ENCODE data around the gene CTNNA3.

The CTNNA3 gene

DNA sequence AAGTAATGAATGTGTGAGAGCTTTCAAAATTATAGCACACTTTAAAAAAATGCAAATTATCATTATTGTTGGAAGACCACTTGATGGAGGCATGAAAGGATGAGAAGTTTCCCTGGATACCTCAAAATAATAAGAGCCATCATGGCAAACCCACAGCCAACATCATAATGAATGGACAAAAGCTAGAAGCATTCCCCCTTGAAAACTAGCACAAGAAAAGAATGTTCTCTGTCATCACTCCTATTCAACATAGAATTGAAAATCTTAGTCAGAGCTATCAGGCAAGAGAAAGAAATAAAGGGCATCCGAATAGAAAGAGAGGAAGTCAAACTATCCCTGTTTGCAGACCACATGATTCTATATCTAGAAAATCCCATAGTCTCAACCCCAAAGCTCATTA, 1657.4 kb downstream of the CTNNA3 start:
- Histone ChIP-seq H3K4me3 (ENCODE audit: low read length in 2 of 2) (no peak overlapping the region), H3K27me3 (ENCODE audit: control insufficient read depth in 2 of 2, insufficient read depth in 2 of 2, low read length in 2 of 2) (no peaks in the 10 kb centered on the region), H3K4me1 (ENCODE audit: control insufficient read depth in 2 of 2, insufficient read depth in 2 of 2, low read length in 2 of 2) (no peaks in the 10 kb centered on the region), H3K9ac (ENCODE audit: low read depth in 1 of 2, low read length in 2 of 2) (no peak overlapping the region), H3K36me3 (ENCODE audit: control insufficient read depth in 2 of 2, insufficient read depth in 2 of 2, low read length in 2 of 2) (no peaks in the 10 kb centered on the region), H3K27ac (ENCODE audit: low read depth in 2 of 2, low read length in 2 of 2) (no peak overlapping the region), H3K9me3 (ENCODE audit: control insufficient read depth in 2 of 2, low read length in 2 of 2) (no peaks in the 10 kb centered on the region)

GRCh38 chr10:66026321-66026720, 1669.7 kb downstream of the CTNNA3 start:
- Histone ChIP-seq H3K27me3 (ENCODE audit: control insufficient read depth in 2 of 2, insufficient read depth in 2 of 2, low read length in 2 of 2) (no peaks in the 10 kb centered on the region), H3K27ac (ENCODE audit: low read depth in 2 of 2, low read length in 2 of 2) (no peak overlapping the region), H3K9me3 (ENCODE audit: control insufficient read depth in 2 of 2, low read length in 2 of 2) (no peaks in the 10 kb centered on the region), H3K4me1 (ENCODE audit: control insufficient read depth in 2 of 2, insufficient read depth in 2 of 2, low read length in 2 of 2) (no peaks in the 10 kb centered on the region), H3K4me3 (ENCODE audit: low read length in 2 of 2) (no peak overlapping the region), H3K9ac (ENCODE audit: low read depth in 1 of 2, low read length in 2 of 2) (no peak overlapping the region), H3K36me3 (ENCODE audit: control insufficient read depth in 2 of 2, insufficient read depth in 2 of 2, low read length in 2 of 2) (no peaks in the 10 kb centered on the region)

GRCh38 chr10:66025186-66025585, 1670.8 kb downstream of the CTNNA3 start:
- H3K4me3 ChIP-seq (ENCODE audit: low read length in 2 of 2), result no peak overlapping the region
- H3K27me3 ChIP-seq (ENCODE audit: control insufficient read depth in 2 of 2, insufficient read depth in 2 of 2, low read length in 2 of 2), result no peaks in the 10 kb centered on the region
- no peaks in the 10 kb centered on the region for H3K4me1 ChIP-seq (ENCODE audit: control insufficient read depth in 2 of 2, insufficient read depth in 2 of 2, low read length in 2 of 2)
- H3K27ac ChIP-seq (ENCODE audit: low read depth in 2 of 2, low read length in 2 of 2), result no peak overlapping the region
- no peaks in the 10 kb centered on the region for H3K36me3 ChIP-seq (ENCODE audit: control insufficient read depth in 2 of 2, insufficient read depth in 2 of 2, low read length in 2 of 2)
- H3K9ac ChIP-seq (ENCODE audit: low read depth in 1 of 2, low read length in 2 of 2), result no peak overlapping the region
- no peaks in the 10 kb centered on the region for H3K9me3 ChIP-seq (ENCODE audit: control insufficient read depth in 2 of 2, low read length in 2 of 2)

DNA sequence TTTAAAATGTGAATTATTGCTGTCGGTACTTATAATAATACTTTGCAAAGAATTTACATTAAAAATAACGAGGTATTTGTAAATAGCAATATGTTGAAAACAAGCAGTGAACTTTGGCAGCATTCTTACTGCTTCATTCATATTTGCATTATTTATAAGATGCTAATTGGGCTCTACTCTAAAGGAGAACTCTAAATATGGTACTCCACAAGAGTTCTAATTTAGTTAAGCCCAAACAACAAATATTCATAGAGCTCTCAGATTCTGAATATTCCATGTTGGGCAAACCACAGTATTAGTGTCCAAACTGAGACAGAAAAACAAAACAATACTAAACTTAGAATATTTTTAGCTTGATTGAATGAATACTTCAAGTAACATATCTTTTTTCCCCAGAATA, 1674.6 kb downstream of the CTNNA3 start:
- Histone ChIP-seq H3K27me3 (ENCODE audit: control insufficient read depth in 2 of 2, insufficient read depth in 2 of 2, low read length in 2 of 2) (no peaks in the 10 kb centered on the region), H3K4me1 (ENCODE audit: control insufficient read depth in 2 of 2, insufficient read depth in 2 of 2, low read length in 2 of 2) (no peaks in the 10 kb centered on the region), H3K4me3 (ENCODE audit: low read length in 2 of 2) (no peak overlapping the region), H3K27ac (ENCODE audit: low read depth in 2 of 2, low read length in 2 of 2) (no peak overlapping the region), H3K9ac (ENCODE audit: low read depth in 1 of 2, low read length in 2 of 2) (no peak overlapping the region), H3K36me3 (ENCODE audit: control insufficient read depth in 2 of 2, insufficient read depth in 2 of 2, low read length in 2 of 2) (no peaks in the 10 kb centered on the region), H3K9me3 (ENCODE audit: control insufficient read depth in 2 of 2, low read length in 2 of 2) (no peaks in the 10 kb centered on the region)

DNA sequence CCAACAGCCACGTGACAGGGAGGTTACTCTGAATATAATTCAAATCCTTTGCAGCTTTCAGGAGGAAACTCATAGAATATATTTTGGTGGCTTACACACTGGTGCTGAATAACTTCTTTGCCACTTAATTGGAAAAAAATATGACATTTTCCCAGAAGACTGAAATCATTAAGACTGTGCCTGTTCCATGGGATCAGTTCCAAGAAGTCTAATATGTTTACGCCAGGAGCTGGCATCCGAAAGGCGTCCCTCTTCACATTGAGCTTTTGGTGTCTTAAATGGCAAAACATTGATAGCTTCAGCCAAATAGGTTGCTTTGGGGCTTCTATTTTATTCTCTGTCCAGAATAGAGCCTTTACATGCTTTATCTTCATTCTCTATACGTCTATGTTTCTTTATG, 1687.8 kb downstream of the CTNNA3 start:
- no peaks in the 10 kb centered on the region for H3K36me3 ChIP-seq (ENCODE audit: control insufficient read depth in 2 of 2, insufficient read depth in 2 of 2, low read length in 2 of 2)
- no peaks in the 10 kb centered on the region for H3K4me1 ChIP-seq (ENCODE audit: control insufficient read depth in 2 of 2, insufficient read depth in 2 of 2, low read length in 2 of 2)
- H3K27ac ChIP-seq (ENCODE audit: low read depth in 2 of 2, low read length in 2 of 2), result no peak overlapping the region
- no peak overlapping the region for H3K9ac ChIP-seq (ENCODE audit: low read depth in 1 of 2, low read length in 2 of 2)
- H3K9me3 ChIP-seq (ENCODE audit: control insufficient read depth in 2 of 2, low read length in 2 of 2), result no peaks in the 10 kb centered on the region
- no peaks in the 10 kb centered on the region for H3K27me3 ChIP-seq (ENCODE audit: control insufficient read depth in 2 of 2, insufficient read depth in 2 of 2, low read length in 2 of 2)
- H3K4me3 ChIP-seq (ENCODE audit: low read length in 2 of 2), result no peak overlapping the region

DNA sequence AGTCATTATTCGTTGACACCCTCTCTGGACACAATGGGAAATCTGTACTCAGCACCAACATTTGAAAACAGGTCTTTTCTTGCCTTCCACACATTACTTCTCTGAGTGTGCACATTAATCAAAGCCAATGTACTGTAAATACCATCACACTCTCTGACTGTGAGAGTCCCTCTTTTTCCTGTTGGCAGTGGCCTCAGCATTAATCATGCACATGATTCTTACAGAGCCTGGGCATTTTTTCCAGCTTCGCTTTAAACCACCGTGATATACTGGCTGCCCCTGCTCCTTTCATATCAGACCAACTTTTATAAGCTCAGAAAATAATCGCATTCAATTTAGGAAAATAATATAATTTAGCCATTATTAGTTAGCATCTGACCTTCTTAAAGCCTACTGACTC, 1689.6 kb downstream of the CTNNA3 start:
- Histone ChIP-seq H3K4me1 (ENCODE audit: control insufficient read depth in 2 of 2, insufficient read depth in 2 of 2, low read length in 2 of 2) (no peaks in the 10 kb centered on the region), H3K9me3 (ENCODE audit: control insufficient read depth in 2 of 2, low read length in 2 of 2) (no peaks in the 10 kb centered on the region), H3K27ac (ENCODE audit: low read depth in 2 of 2, low read length in 2 of 2) (no peak overlapping the region), H3K9ac (ENCODE audit: low read depth in 1 of 2, low read length in 2 of 2) (no peak overlapping the region), H3K4me3 (ENCODE audit: low read length in 2 of 2) (no peak overlapping the region), H3K36me3 (ENCODE audit: control insufficient read depth in 2 of 2, insufficient read depth in 2 of 2, low read length in 2 of 2) (no peaks in the 10 kb centered on the region), H3K27me3 (ENCODE audit: control insufficient read depth in 2 of 2, insufficient read depth in 2 of 2, low read length in 2 of 2) (no peaks in the 10 kb centered on the region)

- Histone ChIP-seq H3K9ac (ENCODE audit: low read depth in 1 of 2, low read length in 2 of 2) (no peak overlapping the region), H3K4me3 (ENCODE audit: low read length in 2 of 2) (no peak overlapping the region), H3K27me3 (ENCODE audit: control insufficient read depth in 2 of 2, insufficient read depth in 2 of 2, low read length in 2 of 2) (no peaks in the 10 kb centered on the region), H3K36me3 (ENCODE audit: control insufficient read depth in 2 of 2, insufficient read depth in 2 of 2, low read length in 2 of 2) (no peaks in the 10 kb centered on the region), H3K9me3 (ENCODE audit: control insufficient read depth in 2 of 2, low read length in 2 of 2) (peaks cover 0 to 3% of the 10 kb centered on the region in 2 donors), H3K27ac (ENCODE audit: low read depth in 2 of 2, low read length in 2 of 2) (no peak overlapping the region), H3K4me1 (ENCODE audit: control insufficient read depth in 2 of 2, insufficient read depth in 2 of 2, low read length in 2 of 2) (no peaks in the 10 kb centered on the region)
Measured at GRCh38 chr10:65993451-65993850, 1702.5 kb downstream of the CTNNA3 start.

- Histone ChIP-seq H3K27ac (ENCODE audit: low read depth in 2 of 2, low read length in 2 of 2) (no peak overlapping the region), H3K27me3 (ENCODE audit: control insufficient read depth in 2 of 2, insufficient read depth in 2 of 2, low read length in 2 of 2) (no peaks in the 10 kb centered on the region), H3K4me3 (ENCODE audit: low read length in 2 of 2) (no peak overlapping the region), H3K9me3 (ENCODE audit: control insufficient read depth in 2 of 2, low read length in 2 of 2) (no peaks in the 10 kb centered on the region), H3K36me3 (ENCODE audit: control insufficient read depth in 2 of 2, insufficient read depth in 2 of 2, low read length in 2 of 2) (no peaks in the 10 kb centered on the region), H3K9ac (ENCODE audit: low read depth in 1 of 2, low read length in 2 of 2) (no peak overlapping the region), H3K4me1 (ENCODE audit: control insufficient read depth in 2 of 2, insufficient read depth in 2 of 2, low read length in 2 of 2) (no peaks in the 10 kb centered on the region)
Measured at GRCh38 chr10:65968871-65969270, 1727.1 kb downstream of the CTNNA3 start.

DNA sequence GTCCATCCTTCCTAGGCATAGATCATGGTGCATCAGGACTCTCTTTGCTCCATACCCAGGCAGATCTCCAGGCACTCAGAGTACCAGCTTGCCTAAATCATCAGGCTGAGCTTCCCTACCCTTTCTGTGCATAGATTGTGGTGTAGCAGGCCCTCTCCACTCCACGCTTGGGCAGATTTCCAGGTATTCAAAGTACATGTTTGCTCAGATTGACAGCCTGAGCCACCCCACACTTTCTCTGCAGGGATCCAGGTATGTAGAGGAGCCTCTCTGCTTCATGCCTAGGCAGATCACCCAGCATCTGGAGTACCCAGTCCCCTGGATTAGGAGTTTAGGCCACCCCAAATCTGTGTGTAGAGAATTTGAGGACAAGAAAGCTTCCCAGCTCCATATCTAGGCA, 1727.6 kb downstream of the CTNNA3 start:
- Histone ChIP-seq H3K9ac (ENCODE audit: low read depth in 1 of 2, low read length in 2 of 2) (no peak overlapping the region), H3K36me3 (ENCODE audit: control insufficient read depth in 2 of 2, insufficient read depth in 2 of 2, low read length in 2 of 2) (no peaks in the 10 kb centered on the region), H3K4me1 (ENCODE audit: control insufficient read depth in 2 of 2, insufficient read depth in 2 of 2, low read length in 2 of 2) (no peaks in the 10 kb centered on the region), H3K27me3 (ENCODE audit: control insufficient read depth in 2 of 2, insufficient read depth in 2 of 2, low read length in 2 of 2) (no peaks in the 10 kb centered on the region), H3K4me3 (ENCODE audit: low read length in 2 of 2) (no peak overlapping the region), H3K9me3 (ENCODE audit: control insufficient read depth in 2 of 2, low read length in 2 of 2) (no peaks in the 10 kb centered on the region), H3K27ac (ENCODE audit: low read depth in 2 of 2, low read length in 2 of 2) (no peak overlapping the region)

- Histone ChIP-seq H3K4me3 (ENCODE audit: low read length in 2 of 2) (no peak overlapping the region), H3K36me3 (ENCODE audit: control insufficient read depth in 2 of 2, insufficient read depth in 2 of 2, low read length in 2 of 2) (no peaks in the 10 kb centered on the region), H3K27me3 (ENCODE audit: control insufficient read depth in 2 of 2, insufficient read depth in 2 of 2, low read length in 2 of 2) (no peaks in the 10 kb centered on the region), H3K4me1 (ENCODE audit: control insufficient read depth in 2 of 2, insufficient read depth in 2 of 2, low read length in 2 of 2) (no peaks in the 10 kb centered on the region), H3K9ac (ENCODE audit: low read depth in 1 of 2, low read length in 2 of 2) (no peak overlapping the region), H3K27ac (ENCODE audit: low read depth in 2 of 2, low read length in 2 of 2) (no peak overlapping the region), H3K9me3 (ENCODE audit: control insufficient read depth in 2 of 2, low read length in 2 of 2) (no peaks in the 10 kb centered on the region)
Measured at GRCh38 chr10:65964205-65964604, 1731.8 kb downstream of the CTNNA3 start.

DNA sequence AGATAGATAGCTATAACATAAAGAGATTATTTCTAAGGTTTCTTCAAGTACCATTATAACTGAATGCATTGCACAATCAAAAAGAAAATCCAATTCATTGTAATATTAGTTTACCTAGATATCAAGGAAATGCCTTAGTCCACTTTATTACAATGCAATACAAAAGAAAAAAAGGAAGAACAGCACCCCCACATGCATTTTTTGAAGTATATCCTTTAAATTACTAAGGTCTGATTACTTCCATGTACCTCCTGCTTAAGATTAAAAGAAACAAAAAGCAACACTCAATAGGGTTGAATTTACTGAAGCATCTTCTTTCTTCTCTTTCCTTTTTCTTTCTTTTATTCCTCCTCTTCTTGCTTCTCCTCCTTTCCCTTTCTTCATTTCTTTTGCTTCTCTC, 1743.9 kb downstream of the CTNNA3 start:
- Histone ChIP-seq H3K27ac (ENCODE audit: low read depth in 2 of 2, low read length in 2 of 2) (no peak overlapping the region), H3K4me1 (ENCODE audit: control insufficient read depth in 2 of 2, insufficient read depth in 2 of 2, low read length in 2 of 2) (no peaks in the 10 kb centered on the region), H3K27me3 (ENCODE audit: control insufficient read depth in 2 of 2, insufficient read depth in 2 of 2, low read length in 2 of 2) (no peaks in the 10 kb centered on the region), H3K9me3 (ENCODE audit: control insufficient read depth in 2 of 2, low read length in 2 of 2) (no peaks in the 10 kb centered on the region), H3K4me3 (ENCODE audit: low read length in 2 of 2) (no peak overlapping the region), H3K36me3 (ENCODE audit: control insufficient read depth in 2 of 2, insufficient read depth in 2 of 2, low read length in 2 of 2) (no peaks in the 10 kb centered on the region), H3K9ac (ENCODE audit: low read depth in 1 of 2, low read length in 2 of 2) (no peak overlapping the region)
